GM18519 (cell line): Measurements from ENCODE around the gene CCDC112.
"Not testable (repeated sequence)": the region's sequence is repeated elsewhere in the genome, so short reads cannot be mapped to it uniquely, and the experiment has no call there.

ENCODE experiments used
- ATAC-seq: cut with Tn5 transposase; IDR thresholded peaks from one replicate; pipeline ENCODE4 v1.9.1; 2021; ENCODE audit warnings: mild to moderate bottlenecking, moderate library complexity; ENCODE audit not compliant: unreplicated experiment, low FRiP score

Gene CCDC112

GRCh38 chr5:115296124-115297022 is at the start of gene CCDC112:
Gene CCDC112 (minus strand): TSS chr5:115296654. CDS start chr5:115296543, 111 bp downstream.
- ATAC-seq: peak; percentile 83

GRCh38 chr5:115345344-115345743 is 48.9 kb upstream of the CCDC112 start:
- ATAC-seq: no peak

GRCh38 chr5:115343855-115344254 is 47.4 kb upstream of the CCDC112 start:
- ATAC-seq: no peak

- ATAC-seq: no peak
Observed at GRCh38 chr5:115342590-115343377, 46.3 kb upstream of the CCDC112 start.

GRCh38 chr5:115341745-115342144 is 45.3 kb upstream of the CCDC112 start:
- ATAC-seq: no peak

GRCh38 chr5:115338851-115339250 is 42.4 kb upstream of the CCDC112 start:
- no peak for ATAC-seq

GRCh38 chr5:115337882-115338281 is 41.4 kb upstream of the CCDC112 start:
- no peak for ATAC-seq

GRCh38 chr5:115336964-115337363 is 40.5 kb upstream of the CCDC112 start:
- no peak for ATAC-seq

GRCh38 chr5:115336201-115336720 is 39.8 kb upstream of the CCDC112 start:
- ATAC-seq: no peak

- ATAC-seq: no peak
Observed at GRCh38 chr5:115335301-115335700, 38.8 kb upstream of the CCDC112 start.

- no peak for ATAC-seq
Observed at GRCh38 chr5:115333164-115333563, 36.7 kb upstream of the CCDC112 start.

GRCh38 chr5:115330830-115331229 is 34.4 kb upstream of the CCDC112 start:
- ATAC-seq: no peak

- no peak for ATAC-seq
Observed at GRCh38 chr5:115329475-115329874, 33.0 kb upstream of the CCDC112 start.

GRCh38 chr5:115328617-115329274 is 32.3 kb upstream of the CCDC112 start:
- not testable (repeated sequence) for ATAC-seq

- ATAC-seq: no peak
Observed at GRCh38 chr5:115325296-115325959, 29.0 kb upstream of the CCDC112 start.

- no peak for ATAC-seq
Observed at GRCh38 chr5:115324021-115324420, 27.6 kb upstream of the CCDC112 start.

- ATAC-seq: no peak
Observed at GRCh38 chr5:115322729-115323128, 26.3 kb upstream of the CCDC112 start.

GRCh38 chr5:115321309-115321708 is 24.9 kb upstream of the CCDC112 start:
- ATAC-seq: no peak

GRCh38 chr5:115320515-115320914 is 24.1 kb upstream of the CCDC112 start:
- no peak for ATAC-seq

GRCh38 chr5:115320006-115320405 is 23.6 kb upstream of the CCDC112 start:
- ATAC-seq: no peak
